Pancreas (tissue), 10 donors: ENCODE data around the gene NRP2. TPM values are rescaled to one million over a fixed set of nuclear protein-coding genes. Genes with fewer than 3 reads are reported as not detected.

Experiments used
- ATAC-seq, 4 donors: fragments of 200-7000 bp; cut with Tn5 transposase; one replicate each; pipeline versions ENCODE4 v1.8.0 to v1.9.1; 2020; ENCODE audit warnings: mild to moderate bottlenecking in 4 of 4, moderate library complexity in 4 of 4
- DNase-seq, 6 donors: peaks; one replicate each; pipeline ENCODE4 v3.0.0-alpha.2; 2020
- FAIRE-seq: peaks from 2 replicates; lab custom pipeline; 2012; peaks lifted over from hg19 to GRCh38; lab: Jason Lieb, UNC
- H3K27ac ChIP-seq, 4 donors: fragments of 200-600 bp; sonication (generic); 1 replicate in 3 of 4; 2 replicates in 1 of 4; pipeline versions ENCODE4 v1.5.0 to v1.8.0; 2020
- H3K27me3 ChIP-seq, 4 donors: fragments of 200-600 bp; one replicate each; pipeline ENCODE4 v1.8.0; 2021
- H3K36me3 ChIP-seq, 3 donors: fragments of 200-600 bp; sonication (generic) in 1 of 3; one replicate each; pipeline versions ENCODE4 v1.5.0 to v1.8.0; 2020 to 2021
- H3K4me1 ChIP-seq, 3 donors: fragments of 200-600 bp; one replicate each; pipeline ENCODE4 v1.8.0; 2021
- H3K4me3 ChIP-seq, 4 donors: fragments of 200-600 bp; sonication (generic) in 2 of 4; one replicate each; pipeline versions ENCODE4 v1.5.0 to v1.8.0; 2020 to 2021
- H3K9me3 ChIP-seq, 4 donors: fragments of 200-600 bp; one replicate each; pipeline ENCODE4 v1.8.0; 2021
- CTCF ChIP-seq, 4 donors: fragments of 200-600 bp; sonication (generic) in 3 of 4; IDR thresholded peaks; one replicate each; pipeline versions ENCODE4 v1.5.0 to v1.8.0; 2021; ENCODE audit warnings: antibody characterized with exemption in 4 of 4
- WGBS, 2 donors: extraction: QIAGEN DNeasy Blood & Tissue Kit; methylation state at CpG; one replicate each; pipeline ENCODE4 v1.1.7; 2013; 5-methylcytosine and 5-hydroxymethylcytosine counted together
- intact Hi-C, 3 donors: fragments of 100-400 bp; cut with DNase I; formaldehyde crosslinking; loops; one replicate each; pipeline versions ENCODE4 v1.11.1 to v1.14.2; 2022
- polyA plus RNA-seq, 2 donors: library from polyadenylated mRNA; stranded (reverse); fragments of 200-250 nt; gene quantifications; one replicate each; pipeline ENCODE4 v1.2.3, GENCODE V29; 2013
- total RNA-seq, 6 donors: library from RNA; stranded (reverse); fragmentation: NEBNext Ultra II Directional in 4 of 6; extraction: Animal tissue kit (Norgen Biotek cat#: 25700) in 4 of 6; gene quantifications; one replicate each; pipeline versions ENCODE4 v1.2.1 to v1.2.4, GENCODE V29; 2021 to 2023
- donor health status: healthy with polysubstance abuse.
- donor health status: DM: no; HTN: no; CAD: no; lungs with moderate emphysema.
- donor health status: DM: no; HTN: no; CAD: no.
- donor health status: control.
- donor health status: control.
- donor health status: Bipolar disorder and iron deficiency.
- donor health status: DM: yes; HTN: yes; CAD: no.
- donor health status: DM: no; HTN: no; CAD: no.
- donor health status: DM: no; HTN: no; CAD: no.
- donor health status: DM: yes; HTN: yes; CAD: no.

Gene NRP2
- total and polyA plus RNA-seq, 8 donors: 0.65 to 11.0 (median 1.6) TPM

DNA sequence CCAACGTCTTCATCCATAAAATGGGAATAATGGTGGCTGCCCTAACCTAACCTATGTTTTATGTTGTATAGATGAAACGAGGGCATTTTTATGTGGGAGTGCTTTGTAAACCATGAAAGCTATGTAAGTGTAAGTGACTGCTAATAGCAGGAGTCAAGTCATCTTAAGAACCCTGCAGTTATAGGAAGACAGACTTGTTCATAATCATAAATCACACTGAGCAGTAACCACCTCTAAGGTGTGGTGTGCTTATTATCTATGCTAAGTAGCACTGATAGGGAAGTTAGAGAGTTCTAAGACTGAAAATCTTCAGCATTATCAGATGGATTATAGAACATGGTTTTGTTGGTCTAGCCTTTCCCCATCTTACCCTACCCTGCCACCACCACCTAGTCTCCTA lies 24.2 kb upstream of the NRP2 start:
- no peak for DNase-seq
- no peak for FAIRE-seq
- no peak for ATAC-seq
- H3K4me1 ChIP-seq: no peaks in the 10 kb centered on the region
- H3K4me3 ChIP-seq: no peak overlapping the region
- H3K36me3 ChIP-seq: no peaks in the 10 kb centered on the region
- no peaks in the 10 kb centered on the region for H3K27me3 ChIP-seq
- TF ChIP-seq CTCF (IDR thresholded peaks at IDR 0.05): no peak
- WGBS, 2 donors: 49 to 66% methylated on average over 2 of the region's 2 CpGs
- H3K9me3 ChIP-seq: no peaks in the 10 kb centered on the region
- intact Hi-C loops: no loop called here
- no peak overlapping the region for H3K27ac ChIP-seq

GRCh38 chr2:205658572-205658971 lies 23.7 kb upstream of the NRP2 start:
- Histone ChIP-seq H3K27ac (no peak overlapping the region), H3K36me3 (no peaks in the 10 kb centered on the region), H3K9me3 (no peaks in the 10 kb centered on the region), H3K4me1 (no peaks in the 10 kb centered on the region), H3K27me3 (no peaks in the 10 kb centered on the region), H3K4me3 (no peak overlapping the region)
- no peak for TF ChIP-seq CTCF (IDR thresholded peaks at IDR 0.05)
- ATAC-seq: no peak
- intact Hi-C loops: no loop called here
- WGBS, 2 donors: 83 to 87% methylated on average over 2 of the region's 2 CpGs
- no peak for FAIRE-seq
- DNase-seq: no peak

DNA sequence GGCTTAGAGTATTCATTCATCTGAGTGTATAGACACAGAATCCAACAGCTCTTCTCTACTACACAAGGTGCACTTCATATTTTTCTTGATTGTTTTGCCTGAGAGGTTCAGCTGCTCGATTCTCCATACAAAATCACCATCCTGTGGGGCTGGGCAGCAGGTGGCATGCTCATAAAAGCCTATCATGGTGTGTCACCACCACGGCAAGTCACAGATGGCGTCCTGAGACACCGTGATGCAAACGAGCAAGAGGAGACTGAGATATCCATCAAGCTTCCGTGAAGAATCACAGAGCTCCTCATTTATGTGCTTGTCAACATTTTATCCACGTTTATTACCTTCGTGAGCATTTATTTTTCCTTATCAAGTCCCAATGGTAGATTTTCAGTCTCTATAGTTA lies 22.4 kb upstream of the NRP2 start:
- no peak for TF ChIP-seq CTCF (IDR thresholded peaks at IDR 0.05)
- ATAC-seq (no peak), DNase-seq (no peak), FAIRE-seq (no peak)
- intact Hi-C loops: no loop called here
- Histone ChIP-seq H3K4me1 (no peaks in the 10 kb centered on the region), H3K9me3 (no peaks in the 10 kb centered on the region), H3K27ac (no peak overlapping the region), H3K4me3 (no peak overlapping the region), H3K27me3 (no peaks in the 10 kb centered on the region), H3K36me3 (no peaks in the 10 kb centered on the region)
- WGBS, 2 donors: 62 to 70% methylated on average over 8 of the region's 8 CpGs

GRCh38 chr2:205660521-205661124 lies 21.7 kb upstream of the NRP2 start:
- DNase-seq: no peak

More at GRCh38 chr2:205660521-205661124, 21.7 kb upstream of the NRP2 start:
- H3K9me3 ChIP-seq: no peaks in the 10 kb centered on the region
- intact Hi-C loops: no loop called here
- H3K27me3 ChIP-seq: no peaks in the 10 kb centered on the region
- peak in 2 of 4 donors; percentile 38 to 47 for ATAC-seq
- 57 to 65% methylated on average over 8 of the region's 8 CpGs for WGBS, 2 donors
- no peak for TF ChIP-seq CTCF (IDR thresholded peaks at IDR 0.05)
- no peaks in the 10 kb centered on the region for H3K4me1 ChIP-seq
- H3K27ac ChIP-seq: no peak overlapping the region
- no peak for FAIRE-seq
- no peaks in the 10 kb centered on the region for H3K36me3 ChIP-seq
- H3K4me3 ChIP-seq: no peak overlapping the region
